Activated naive CD8-positive, alpha-beta T cell treated with anti-CD3 and anti-CD28 coated beads for 36 hours (primary cell): Measurements from ENCODE around the gene FCMR. TPM values are rescaled to one million over a fixed set of nuclear protein-coding genes. Genes with fewer than 3 reads are reported as not detected.

Source experiments
- DNase-seq: peaks from one replicate; pipeline ENCODE4 v3.0.0; 2021
- H3K27ac Mint-ChIP-seq: one replicate; pipeline ENCODE4 v1.8.0; 2022; ENCODE audit warnings: mild to moderate bottlenecking, moderate library complexity, mixed read lengths
- H3K27me3 Mint-ChIP-seq: one replicate; pipeline ENCODE4 v1.8.0; 2022; ENCODE audit warnings: mild to moderate bottlenecking, mixed read lengths
- H3K36me3 Mint-ChIP-seq: one replicate; pipeline ENCODE4 v1.8.0; 2021; ENCODE audit warnings: mild to moderate bottlenecking, mixed read lengths
- H3K4me1 Mint-ChIP-seq: one replicate; pipeline ENCODE4 v1.8.0; 2021; ENCODE audit warnings: mixed read lengths
- H3K4me3 Mint-ChIP-seq: one replicate; pipeline ENCODE4 v1.8.0; 2022; ENCODE audit warnings: mild to moderate bottlenecking, moderate library complexity, mixed read lengths
- H3K9me3 Mint-ChIP-seq: one replicate; pipeline ENCODE4 v1.8.0; 2022; ENCODE audit warnings: mixed read lengths
- total RNA-seq, 2 experiments: library from RNA; stranded (reverse); gene quantifications; one replicate each; pipeline ENCODE4 v1.2.3, GENCODE V29; 2021

FCMR gene
- total RNA-seq, 2 experiments from 2014 or later = 42.9 to 45.5 TPM

DNA sequence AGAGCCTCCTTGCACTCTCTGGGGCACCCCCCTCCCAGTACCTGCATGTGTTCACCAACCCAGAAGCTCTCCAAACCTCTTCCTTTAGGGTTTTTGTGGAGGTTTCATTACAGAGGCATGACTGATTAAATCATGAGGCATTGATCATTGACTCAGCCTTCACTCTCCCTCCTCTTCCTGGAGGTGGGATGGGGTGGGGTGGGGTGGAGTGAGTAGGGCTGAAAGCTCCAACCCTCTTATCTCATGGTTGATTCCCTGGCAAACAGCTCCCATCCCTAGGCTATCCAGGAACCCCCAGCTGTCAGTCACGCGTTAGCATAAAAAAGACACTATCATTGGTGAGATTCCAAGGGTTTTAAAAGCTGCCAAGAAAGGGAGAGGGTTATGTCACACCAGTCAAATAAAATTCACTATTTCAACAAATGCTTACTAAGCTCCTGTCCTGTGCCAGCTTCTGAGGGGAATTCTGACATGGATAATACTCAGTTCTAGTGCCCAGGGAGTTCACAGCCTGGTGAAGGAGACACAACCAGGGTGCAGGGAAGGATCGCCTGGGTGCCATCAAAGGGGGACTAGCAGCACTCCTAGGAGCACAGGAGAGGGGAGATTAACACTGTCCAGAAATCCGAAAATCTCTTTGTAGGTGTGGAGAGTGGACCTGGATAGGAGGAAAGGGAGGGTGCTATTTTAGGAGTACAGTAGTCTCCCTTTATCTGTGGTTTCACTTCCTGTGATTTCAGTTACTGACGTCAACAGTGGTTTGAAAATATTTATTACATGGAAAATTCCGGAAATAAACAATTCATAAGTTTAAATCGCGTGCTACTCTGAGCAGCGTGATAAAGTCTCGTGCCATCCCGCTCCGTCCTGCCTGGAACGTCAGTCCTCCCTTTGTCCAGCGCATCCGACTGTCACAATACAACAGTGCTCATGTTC is 31.3 kb downstream of the FCMR start:
- no peaks in the 10 kb centered on the region for H3K27me3 Mint-ChIP-seq
- peaks cover 40% of the 10 kb centered on the region for H3K4me1 Mint-ChIP-seq
- H3K4me3 Mint-ChIP-seq = no peak overlapping the region
- no peaks in the 10 kb centered on the region for H3K36me3 Mint-ChIP-seq
- no peaks in the 10 kb centered on the region for H3K9me3 Mint-ChIP-seq
- peak overlapping the region; percentile 30 for H3K27ac Mint-ChIP-seq
- no peak for DNase-seq

DNA sequence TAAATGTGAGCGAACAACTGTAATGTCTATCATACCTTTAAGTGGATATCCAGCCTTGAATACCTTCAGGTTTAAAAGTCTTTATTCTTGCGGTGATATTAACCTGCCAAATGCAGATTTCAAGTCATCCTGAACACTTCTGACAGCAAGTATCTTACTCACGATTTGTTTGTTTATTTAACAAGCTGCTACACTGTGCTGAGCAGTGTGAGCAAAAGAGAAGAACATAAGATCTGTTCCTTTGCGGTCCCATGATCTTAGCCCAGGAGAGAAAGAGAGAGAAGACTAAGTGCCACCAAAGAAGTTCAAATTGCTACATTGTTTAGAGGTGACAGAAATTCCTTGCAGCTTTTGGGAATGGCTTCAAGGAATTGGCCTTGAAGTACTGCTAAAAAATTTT is 34.0 kb downstream of the FCMR start:
- no peaks in the 10 kb centered on the region for H3K27me3 Mint-ChIP-seq
- DNase-seq = no peak
- H3K27ac Mint-ChIP-seq = no peak overlapping the region
- H3K4me1 Mint-ChIP-seq = peaks cover 20% of the 10 kb centered on the region
- no peaks in the 10 kb centered on the region for H3K36me3 Mint-ChIP-seq
- H3K9me3 Mint-ChIP-seq = no peaks in the 10 kb centered on the region
- no peak overlapping the region for H3K4me3 Mint-ChIP-seq

GRCh38 chr1:206886831-206887230 is 34.9 kb downstream of the FCMR start:
- Mint-ChIP-seq H3K4me3 (no peak overlapping the region), H3K9me3 (no peaks in the 10 kb centered on the region), H3K4me1 (peaks cover 21% of the 10 kb centered on the region), H3K27ac (no peak overlapping the region), H3K27me3 (no peaks in the 10 kb centered on the region), H3K36me3 (no peaks in the 10 kb centered on the region)
- no peak for DNase-seq

- no peaks in the 10 kb centered on the region for H3K36me3 Mint-ChIP-seq
- no peak overlapping the region for H3K27ac Mint-ChIP-seq
- no peak for DNase-seq
- H3K27me3 Mint-ChIP-seq = no peaks in the 10 kb centered on the region
- H3K9me3 Mint-ChIP-seq = no peaks in the 10 kb centered on the region
- H3K4me1 Mint-ChIP-seq = peaks cover 15% of the 10 kb centered on the region
- no peak overlapping the region for H3K4me3 Mint-ChIP-seq
Measured at GRCh38 chr1:206885341-206886060, 36.2 kb downstream of the FCMR start.

GRCh38 chr1:206883876-206884275 is 37.9 kb downstream of the FCMR start:
- H3K9me3 Mint-ChIP-seq = peaks cover 6% of the 10 kb centered on the region
- H3K36me3 Mint-ChIP-seq = peaks cover 2% of the 10 kb centered on the region
- H3K4me3 Mint-ChIP-seq = no peak overlapping the region
- H3K27ac Mint-ChIP-seq = no peak overlapping the region
- H3K27me3 Mint-ChIP-seq = no peaks in the 10 kb centered on the region
- peaks cover 3% of the 10 kb centered on the region for H3K4me1 Mint-ChIP-seq
- no peak for DNase-seq

DNA sequence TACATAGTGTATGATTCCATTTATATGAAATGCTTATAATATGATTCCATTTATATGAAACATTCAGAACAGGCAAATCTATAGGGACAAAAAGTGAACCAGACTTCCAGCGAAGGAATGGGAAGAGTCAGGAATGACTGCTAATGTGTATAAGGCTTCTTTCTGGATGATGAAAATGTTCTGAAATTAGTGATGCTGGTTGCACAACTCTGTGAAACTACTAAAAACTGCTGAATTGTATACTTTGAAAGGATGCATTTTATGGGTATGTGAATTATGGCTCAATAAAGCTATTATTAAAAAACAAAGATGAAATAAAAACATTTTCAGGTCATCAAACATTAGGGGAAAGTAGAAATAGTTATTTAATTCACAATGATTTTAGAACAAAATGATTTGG is 38.6 kb downstream of the FCMR start:
- Mint-ChIP-seq H3K36me3 (peaks cover 2% of the 10 kb centered on the region), H3K4me1 (peaks cover 1% of the 10 kb centered on the region), H3K4me3 (no peak overlapping the region), H3K27ac (no peak overlapping the region), H3K9me3 (peaks cover 11% of the 10 kb centered on the region), H3K27me3 (no peaks in the 10 kb centered on the region)
- no peak for DNase-seq

- DNase-seq = no peak
- Mint-ChIP-seq H3K36me3 (peaks cover 2% of the 10 kb centered on the region), H3K4me3 (no peak overlapping the region), H3K27me3 (no peaks in the 10 kb centered on the region), H3K27ac (no peak overlapping the region), H3K9me3 (peaks cover 11% of the 10 kb centered on the region), H3K4me1 (peaks cover 1% of the 10 kb centered on the region)
Measured at GRCh38 chr1:206882555-206882954, 39.2 kb downstream of the FCMR start.

DNA sequence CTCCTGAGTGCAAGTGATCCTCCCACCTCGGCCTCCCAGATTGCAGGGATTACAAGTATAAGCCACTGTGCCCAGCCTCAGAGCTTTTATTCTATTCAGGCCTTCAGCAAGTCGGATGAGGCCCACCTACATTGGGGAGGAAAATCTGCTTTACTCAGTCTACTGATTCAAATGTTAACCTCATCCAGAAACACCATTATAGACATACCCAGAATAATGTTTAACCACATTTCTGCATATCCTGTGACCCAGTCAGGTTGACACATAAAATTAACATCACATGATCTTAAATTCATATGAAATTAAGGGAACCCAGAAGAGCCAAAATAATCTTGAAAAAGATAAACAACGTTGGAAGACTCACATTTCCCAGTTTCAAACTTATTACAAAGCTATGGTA is 41.4 kb downstream of the FCMR start:
- Mint-ChIP-seq H3K27me3 (no peaks in the 10 kb centered on the region), H3K36me3 (peaks cover 2% of the 10 kb centered on the region), H3K27ac (no peak overlapping the region), H3K4me3 (no peak overlapping the region), H3K4me1 (peaks cover 1% of the 10 kb centered on the region), H3K9me3 (peaks cover 14% of the 10 kb centered on the region)
- no peak for DNase-seq

DNA sequence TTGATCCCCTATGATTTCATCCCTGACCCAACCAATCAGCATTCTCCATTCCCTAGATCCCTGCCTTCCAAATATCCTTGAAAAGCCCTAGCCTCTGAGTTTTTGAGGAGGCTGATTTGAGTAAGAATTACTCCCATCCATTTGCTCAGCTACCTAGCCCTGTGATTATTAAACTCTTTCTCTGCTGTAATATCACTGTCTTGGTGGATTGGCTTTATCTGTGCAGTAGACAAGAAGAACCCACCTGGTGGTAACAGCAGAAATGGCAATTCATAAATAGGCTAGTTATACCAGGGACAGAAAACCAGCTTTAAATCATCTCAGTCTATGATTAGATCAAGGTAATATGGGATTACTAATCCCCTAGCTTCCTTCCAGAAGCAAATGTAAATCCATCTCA is 43.3 kb downstream of the FCMR start:
- DNase-seq = no peak
- peaks cover 16% of the 10 kb centered on the region for H3K9me3 Mint-ChIP-seq
- H3K27me3 Mint-ChIP-seq = no peaks in the 10 kb centered on the region
- no peak overlapping the region for H3K4me3 Mint-ChIP-seq
- no peak overlapping the region for H3K27ac Mint-ChIP-seq
- H3K4me1 Mint-ChIP-seq = peaks cover 1% of the 10 kb centered on the region
- peaks cover 4% of the 10 kb centered on the region for H3K36me3 Mint-ChIP-seq

- Mint-ChIP-seq H3K36me3 (peaks cover 4% of the 10 kb centered on the region), H3K27ac (no peak overlapping the region), H3K9me3 (peaks cover 18% of the 10 kb centered on the region), H3K27me3 (no peaks in the 10 kb centered on the region), H3K4me3 (no peak overlapping the region), H3K4me1 (no peaks in the 10 kb centered on the region)
- no peak for DNase-seq
Measured at GRCh38 chr1:206875752-206876377, 45.9 kb downstream of the FCMR start.

- peaks cover 11% of the 10 kb centered on the region for H3K9me3 Mint-ChIP-seq
- H3K36me3 Mint-ChIP-seq = peaks cover 2% of the 10 kb centered on the region
- no peak overlapping the region for H3K27ac Mint-ChIP-seq
Measured at GRCh38 chr1:206873603-206874188, 48.0 kb downstream of the FCMR start.

GRCh38 chr1:206872139-206872538 is 49.6 kb downstream of the FCMR start:
- H3K27me3 Mint-ChIP-seq = no peaks in the 10 kb centered on the region
- H3K36me3 Mint-ChIP-seq = peaks cover 2% of the 10 kb centered on the region
- H3K27ac Mint-ChIP-seq = no peak overlapping the region

More at GRCh38 chr1:206873603-206874188, 48.0 kb downstream of the FCMR start:
- no peak for DNase-seq
- no peaks in the 10 kb centered on the region for H3K27me3 Mint-ChIP-seq
- H3K4me3 Mint-ChIP-seq = no peak overlapping the region
- no peaks in the 10 kb centered on the region for H3K4me1 Mint-ChIP-seq

GRCh38 chr1:206868264-206868663 is 53.5 kb downstream of the FCMR start:
- no peak for DNase-seq
- Mint-ChIP-seq H3K9me3 (peaks cover 2% of the 10 kb centered on the region), H3K27ac (no peak overlapping the region), H3K36me3 (no peaks in the 10 kb centered on the region), H3K4me3 (no peak overlapping the region), H3K4me1 (peaks cover 14% of the 10 kb centered on the region), H3K27me3 (no peaks in the 10 kb centered on the region)

More at GRCh38 chr1:206872139-206872538, 49.6 kb downstream of the FCMR start:
- H3K4me1 Mint-ChIP-seq = no peaks in the 10 kb centered on the region
- H3K4me3 Mint-ChIP-seq = no peak overlapping the region
- H3K9me3 Mint-ChIP-seq = peaks cover 6% of the 10 kb centered on the region
- DNase-seq = no peak

DNA sequence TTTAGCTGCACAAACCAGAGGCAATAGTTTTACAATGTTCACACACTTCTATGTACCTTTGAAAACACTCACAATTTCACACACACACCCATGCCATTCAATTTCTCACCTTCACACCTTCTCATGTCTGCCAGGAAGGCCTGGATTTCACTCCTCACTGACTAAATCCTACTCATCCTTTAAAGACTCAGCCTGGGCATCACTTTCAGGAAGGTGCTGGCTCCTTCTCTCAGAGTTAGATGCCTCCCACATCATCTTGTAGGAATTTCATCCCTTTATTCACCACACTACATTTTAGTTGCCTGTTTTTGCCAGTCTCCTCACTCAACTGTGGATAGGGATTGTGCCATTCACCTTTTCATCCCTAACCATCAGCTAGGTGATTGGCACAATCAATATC is 54.0 kb downstream of the FCMR start:
- no peaks in the 10 kb centered on the region for H3K27me3 Mint-ChIP-seq

DNA sequence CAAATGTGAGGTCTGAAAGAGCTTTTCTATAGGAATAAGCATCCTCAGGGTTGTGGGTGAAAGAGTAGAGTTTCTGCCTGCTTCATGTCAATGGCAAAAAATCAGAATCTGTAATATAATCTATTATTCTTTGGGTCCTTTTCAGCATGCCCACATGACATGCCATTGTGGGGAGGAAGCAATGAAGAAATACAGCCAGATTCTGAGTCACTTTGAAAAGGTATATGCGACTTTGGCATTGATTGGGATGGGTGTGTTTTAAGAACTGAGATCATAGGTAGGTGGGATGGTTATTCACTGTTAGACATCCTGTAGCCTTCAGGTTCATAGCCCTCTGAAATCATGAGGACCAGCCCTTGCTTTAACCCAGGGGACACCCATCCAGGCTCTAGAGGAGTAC is 54.5 kb downstream of the FCMR start:
- Mint-ChIP-seq H3K36me3 (no peaks in the 10 kb centered on the region), H3K27me3 (no peaks in the 10 kb centered on the region), H3K4me3 (no peak overlapping the region), H3K27ac (no peak overlapping the region), H3K4me1 (peaks cover 14% of the 10 kb centered on the region), H3K9me3 (peaks cover 2% of the 10 kb centered on the region)
- DNase-seq = no peak

More for the DNA sequence above, 54.0 kb downstream of the FCMR start:
- H3K27ac Mint-ChIP-seq = no peak overlapping the region
- peaks cover 2% of the 10 kb centered on the region for H3K9me3 Mint-ChIP-seq
- DNase-seq = no peak
- no peak overlapping the region for H3K4me3 Mint-ChIP-seq
- H3K36me3 Mint-ChIP-seq = no peaks in the 10 kb centered on the region
- peaks cover 14% of the 10 kb centered on the region for H3K4me1 Mint-ChIP-seq
